Ovary (tissue), 3 donors: ENCODE data around the gene MARK3.

Experiments used
- CTCF ChIP-seq, 3 donors: fragments of 450-650 bp in 2 of 3; fragments of 200-600 bp in 1 of 3; IDR thresholded peaks; one replicate each; pipeline versions ENCODE4 v1.5.1 to v1.8.0; 2016 to 2022; ENCODE audit warnings: antibody characterized with exemption in 3 of 3, mild to moderate bottlenecking in 1 of 3
- EP300 ChIP-seq: sonication (generic); formaldehyde crosslinking; IDR thresholded peaks from one replicate; pipeline ENCODE4 v1.6.1; 2017; ENCODE audit warnings: antibody characterized with exemption
- donor health status: DM: no; HTN: no; CAD: no.

DNA sequence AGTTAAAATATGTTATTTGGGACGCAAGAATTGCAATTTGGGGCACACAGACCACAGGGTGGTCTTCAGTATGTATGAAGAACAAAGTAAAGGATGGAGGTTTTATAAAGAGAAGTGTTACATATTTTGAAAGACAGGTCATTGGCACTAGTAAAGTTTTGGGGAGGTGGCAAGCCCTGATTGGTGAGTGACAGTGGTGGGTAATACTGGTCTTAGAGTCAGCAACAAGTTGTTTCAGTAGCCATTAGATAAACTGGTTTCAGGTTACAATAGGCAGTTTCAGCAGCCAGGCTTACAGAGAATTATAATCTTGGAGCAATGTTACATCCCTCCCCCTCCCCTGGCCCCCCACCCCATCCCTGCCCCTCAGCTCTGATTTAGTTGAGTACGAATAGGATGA lies 17.5 kb downstream of the MARK3 start:
- TF ChIP-seq CTCF (IDR thresholded peaks at IDR 0.05) = no peak
- no peak for TF ChIP-seq EP300
